Glomerular visceral epithelial cell (primary cell): ENCODE measurements around the gene TBL1X.

Experiments used
- DNase-seq: peaks from one replicate; pipeline ENCODE4 v3.0.0-alpha.2; 2016; ENCODE audit errors: extremely low spot score

TBL1X gene

DNA sequence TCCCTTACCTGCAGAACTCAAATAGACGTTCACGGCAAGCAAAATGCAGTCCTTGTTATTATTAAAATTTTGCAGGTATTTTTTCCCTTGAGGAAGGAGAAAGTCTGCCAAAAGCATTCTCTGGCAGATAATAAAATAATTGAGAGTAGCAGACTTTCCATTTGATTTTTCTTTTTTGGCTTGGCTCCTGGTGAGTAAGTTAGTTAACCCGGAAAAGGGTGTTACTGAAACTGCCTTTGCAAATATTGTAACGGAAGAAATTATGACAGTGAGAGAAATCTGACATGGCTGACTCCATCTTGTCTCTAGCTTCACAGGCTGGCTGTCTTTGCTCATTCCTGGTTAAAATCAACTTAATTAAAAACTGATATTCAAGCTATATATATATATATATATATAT is 200.3 kb downstream of the TBL1X start:
- no peak for DNase-seq

DNA sequence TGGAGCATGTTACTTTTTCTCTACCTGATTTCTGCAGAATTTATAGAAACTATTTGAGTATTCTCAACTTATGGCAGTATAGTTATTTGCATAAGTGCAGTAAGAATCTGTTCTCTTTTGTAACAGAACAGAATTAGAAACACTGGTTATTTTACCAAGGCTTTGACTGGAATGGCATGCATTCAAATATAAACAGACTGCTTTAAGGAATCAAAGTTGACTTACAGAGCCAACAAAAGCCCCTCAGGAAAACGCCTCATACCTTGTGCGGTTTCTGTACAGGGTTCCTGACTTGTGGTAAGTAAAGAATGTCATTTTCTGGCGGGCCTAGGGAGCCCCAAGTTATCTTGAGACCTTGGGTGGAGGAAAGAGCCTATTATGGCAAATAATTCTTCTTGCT is 203.7 kb downstream of the TBL1X start:
- no peak for DNase-seq

DNA sequence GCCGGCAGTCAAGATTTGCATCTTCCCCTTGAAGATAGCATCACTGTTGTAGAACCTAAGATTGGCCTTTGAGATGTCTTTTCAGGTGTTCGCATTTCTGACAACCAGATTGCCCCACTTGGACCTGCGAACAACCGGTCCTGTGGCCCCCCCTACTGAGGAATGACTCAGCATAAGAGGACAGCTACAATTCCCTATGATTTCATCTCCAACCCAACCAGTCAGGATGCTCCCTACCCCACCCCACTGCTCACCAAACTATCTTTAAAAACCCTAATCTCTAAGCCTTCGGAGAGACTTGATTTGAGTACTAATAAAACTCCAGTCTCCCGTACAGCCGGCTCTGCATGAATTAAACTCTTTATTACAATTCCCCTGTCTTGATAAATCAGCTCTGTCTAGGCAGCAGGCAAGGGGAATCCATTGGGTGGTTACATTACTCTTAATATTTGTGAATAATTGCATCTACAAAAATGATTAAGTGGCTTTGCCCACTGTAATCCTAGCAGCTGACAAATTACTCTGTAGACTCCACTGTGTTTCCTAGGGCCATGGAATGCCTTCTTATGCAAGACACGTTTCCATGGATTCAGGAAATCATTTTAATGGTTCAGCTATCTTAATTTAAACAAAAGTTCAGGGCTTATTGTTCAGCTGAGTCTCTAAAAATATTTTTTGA is 205.4 kb downstream of the TBL1X start:
- DNase-seq = no peak

GRCh38 chrX:9671998-9672397 is 207.1 kb downstream of the TBL1X start:
- no peak for DNase-seq

DNA sequence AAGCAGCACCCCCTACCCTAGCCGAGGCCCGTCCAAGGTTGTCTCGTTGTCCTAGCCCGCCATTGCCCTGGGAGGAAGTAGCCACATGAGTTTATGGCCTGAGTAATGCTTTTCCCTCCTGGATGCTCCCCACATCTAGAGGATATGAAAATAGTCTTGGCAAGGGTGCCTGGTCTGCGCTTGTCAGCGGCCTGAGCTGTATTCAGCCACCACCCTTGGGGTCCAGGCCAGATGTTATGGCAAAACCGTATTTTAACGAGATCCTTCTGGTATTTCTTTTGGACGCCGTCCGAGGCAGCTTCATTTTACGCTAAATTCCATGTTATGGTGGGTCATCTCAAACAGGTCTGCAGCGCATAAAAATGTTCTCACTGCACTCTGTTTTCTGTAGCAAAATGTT is 211.4 kb downstream of the TBL1X start:
- DNase-seq = no peak

DNA sequence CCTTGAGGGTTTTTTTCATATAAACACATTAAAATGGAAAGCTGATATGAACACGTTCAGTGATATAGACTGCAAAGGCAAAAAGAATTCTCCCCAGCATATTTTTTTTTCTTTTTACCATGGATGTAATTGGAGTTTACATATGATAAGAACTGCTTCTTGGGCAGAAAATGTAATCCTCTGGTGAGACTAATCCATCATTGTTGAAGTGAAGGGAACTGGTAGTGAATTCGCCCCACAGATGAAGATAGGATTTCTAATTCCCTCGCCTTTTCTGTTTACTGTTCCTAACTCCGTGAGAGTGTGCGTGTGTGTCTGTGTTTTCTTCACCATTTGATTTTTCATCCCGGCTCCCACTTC is 211.9 kb downstream of the TBL1X start:
- no peak for DNase-seq

DNA sequence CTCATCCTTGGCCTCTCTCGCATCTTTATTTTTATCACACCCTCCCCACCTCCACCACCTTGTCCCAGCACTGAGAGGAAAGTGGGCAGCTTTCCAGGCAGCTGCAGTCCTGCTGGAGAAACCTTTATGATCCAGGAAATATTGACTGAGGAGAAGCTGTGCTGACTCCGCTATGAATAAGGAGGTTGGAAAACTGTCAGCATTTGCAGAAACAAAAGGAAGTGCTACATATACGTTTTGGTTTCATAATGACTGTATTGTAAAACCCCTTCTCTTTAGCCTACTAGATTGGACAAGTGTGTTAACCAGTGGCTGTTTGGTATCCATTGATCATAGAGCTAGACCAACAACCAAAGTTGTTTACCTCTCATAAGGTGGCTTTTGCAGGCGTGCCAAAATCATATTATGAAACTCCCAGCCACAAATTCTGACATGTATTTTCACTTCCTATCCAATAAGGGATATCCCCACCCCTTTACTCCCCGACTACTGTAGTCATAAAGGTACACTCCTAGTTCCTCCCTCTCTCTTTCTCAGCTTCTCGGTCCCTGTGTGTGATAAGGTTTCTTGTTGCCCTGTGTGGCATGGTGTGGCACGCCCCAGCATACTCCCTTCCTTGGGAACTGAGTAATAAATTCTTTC is 212.4 kb downstream of the TBL1X start:
- DNase-seq = no peak

DNA sequence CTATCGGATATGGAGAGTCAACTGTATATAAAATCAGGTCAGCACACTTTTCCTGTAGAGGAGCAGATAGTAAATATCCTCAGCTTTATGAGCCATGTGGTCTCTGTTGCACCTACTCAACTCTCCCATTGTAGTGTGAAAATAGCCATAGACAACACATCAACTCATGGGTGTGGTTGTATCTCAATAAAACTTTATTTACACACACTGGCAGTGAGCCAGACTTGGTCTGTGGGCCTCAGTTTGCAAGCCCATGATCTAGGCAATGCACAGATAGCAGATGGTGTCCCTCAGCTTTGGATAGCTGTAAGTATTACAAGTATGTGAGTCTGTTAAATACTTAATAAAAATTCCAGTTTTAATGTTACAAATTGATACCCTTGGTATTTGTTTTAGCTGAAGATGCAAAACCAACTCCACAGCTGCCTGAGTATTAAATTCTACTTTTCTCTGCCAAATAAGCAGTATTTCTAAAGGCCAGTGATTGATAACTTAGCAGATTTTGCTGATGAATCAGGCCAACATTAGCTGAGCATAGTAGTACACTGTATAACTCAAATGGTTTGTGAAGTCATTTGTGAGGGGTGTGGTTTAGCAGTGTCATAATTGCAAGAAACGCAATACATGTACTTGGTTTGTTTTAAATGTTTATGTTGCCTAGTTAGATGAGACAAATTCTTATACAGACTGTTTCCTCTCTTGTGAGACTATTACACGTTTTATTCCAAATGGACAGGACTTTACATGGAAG is 213.5 kb downstream of the TBL1X start:
- DNase-seq = no peak

GRCh38 chrX:9681011-9681410 is 216.2 kb downstream of the TBL1X start:
- DNase-seq = peak; percentile 38

- DNase-seq = peak; percentile 70
These were observed 216.6 kb downstream of the TBL1X start for GRCh38 chrX:9681422-9681821.

- no peak for DNase-seq
These were observed 217.6 kb downstream of the TBL1X start for GRCh38 chrX:9682456-9682855.

DNA sequence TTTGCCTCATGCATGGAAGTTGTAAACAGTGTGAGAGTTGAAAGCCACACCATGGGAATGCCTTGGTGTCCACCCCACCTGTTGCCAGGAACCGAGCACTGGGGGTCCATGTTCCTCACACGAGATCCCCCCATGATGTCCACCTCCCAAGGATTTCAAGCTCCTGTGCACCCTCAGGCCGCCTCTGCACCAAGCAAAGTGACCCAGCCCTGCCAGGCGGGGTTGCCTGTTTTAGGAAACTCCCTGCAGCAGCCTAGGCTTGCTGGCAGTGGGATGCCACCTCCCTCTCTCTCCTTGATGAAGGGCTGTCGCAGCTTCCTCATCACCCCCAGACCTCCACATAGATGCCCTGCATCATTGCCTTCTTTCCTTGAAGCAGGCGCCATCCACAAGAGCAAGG is 218.0 kb downstream of the TBL1X start:
- DNase-seq = no peak

GRCh38 chrX:9683350-9683749 is 218.5 kb downstream of the TBL1X start:
- no peak for DNase-seq

DNA sequence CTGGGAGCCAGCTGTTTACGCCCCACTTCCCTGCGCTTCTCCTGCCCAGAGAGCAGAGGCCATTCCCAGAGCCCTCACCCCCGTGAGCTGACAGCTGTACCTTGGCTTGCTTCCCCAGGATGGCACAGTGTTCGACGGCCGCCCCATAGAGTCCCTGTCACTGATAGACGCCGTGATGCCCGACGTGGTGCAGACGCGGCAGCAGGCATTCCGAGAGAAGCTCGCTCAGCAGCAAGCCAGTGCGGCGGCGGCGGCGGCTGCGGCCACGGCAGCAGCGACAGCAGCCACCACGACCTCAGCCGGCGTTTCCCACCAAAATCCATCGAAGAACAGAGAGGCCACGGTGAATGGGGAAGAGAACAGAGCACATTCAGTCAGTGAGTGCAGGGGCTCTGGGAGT is 223.0 kb downstream of the TBL1X start:
- DNase-seq = no peak

DNA sequence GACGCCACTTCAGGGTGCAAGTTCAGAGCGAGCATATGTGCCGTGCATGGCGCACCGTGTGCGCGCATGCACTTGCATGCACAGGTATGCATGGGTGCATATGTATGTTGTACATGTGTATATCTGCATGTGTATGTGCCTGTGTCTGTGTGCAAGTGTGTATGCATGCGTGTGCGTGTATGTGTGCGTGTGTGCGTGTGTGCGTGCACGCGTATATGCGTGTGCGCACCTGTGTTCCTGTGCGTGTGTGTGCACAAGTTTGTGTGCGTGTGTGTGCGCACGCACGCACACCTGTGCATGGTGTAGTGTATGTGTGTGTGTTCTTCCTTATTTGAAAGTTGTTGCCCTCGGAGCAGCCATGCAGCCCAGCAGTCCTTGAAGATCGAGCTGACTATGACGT is 224.0 kb downstream of the TBL1X start:
- DNase-seq = no peak

- DNase-seq = no peak
These were observed 225.2 kb downstream of the TBL1X start for GRCh38 chrX:9690046-9690445.

DNA sequence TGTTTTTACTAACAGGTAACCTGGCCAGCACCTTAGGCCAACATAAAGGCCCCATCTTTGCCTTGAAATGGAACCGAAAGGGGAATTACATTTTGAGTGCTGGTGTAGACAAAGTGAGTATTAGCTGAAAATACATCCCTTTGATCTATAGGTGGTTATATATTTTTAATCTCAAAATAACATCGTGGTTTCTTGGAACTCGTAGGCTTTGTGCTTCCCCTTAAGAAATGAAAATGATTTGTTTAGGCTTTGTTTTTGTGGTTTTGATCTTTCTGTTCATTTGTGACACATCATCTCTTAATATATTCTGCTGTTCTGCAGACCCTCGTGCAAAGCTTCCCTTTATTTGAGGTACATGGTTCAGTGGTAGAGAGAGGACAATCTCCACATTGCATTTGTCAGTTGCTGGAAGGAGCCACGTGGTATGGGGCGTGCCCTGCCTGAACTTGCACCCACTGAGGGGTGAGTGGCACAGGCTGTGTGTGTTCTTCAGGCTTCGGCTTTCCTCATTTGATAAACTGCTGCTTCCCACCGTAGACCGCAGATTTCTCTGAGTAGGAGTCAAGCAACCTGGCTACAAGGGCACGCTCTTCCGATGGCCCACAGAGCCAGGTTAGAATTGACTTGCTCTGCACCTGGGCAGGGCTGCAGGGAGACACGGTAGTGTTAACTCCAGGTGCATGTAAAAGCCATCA is 228.6 kb downstream of the TBL1X start:
- DNase-seq = no peak

- DNase-seq = no peak
These were observed 233.7 kb downstream of the TBL1X start for GRCh38 chrX:9698576-9698975.

DNA sequence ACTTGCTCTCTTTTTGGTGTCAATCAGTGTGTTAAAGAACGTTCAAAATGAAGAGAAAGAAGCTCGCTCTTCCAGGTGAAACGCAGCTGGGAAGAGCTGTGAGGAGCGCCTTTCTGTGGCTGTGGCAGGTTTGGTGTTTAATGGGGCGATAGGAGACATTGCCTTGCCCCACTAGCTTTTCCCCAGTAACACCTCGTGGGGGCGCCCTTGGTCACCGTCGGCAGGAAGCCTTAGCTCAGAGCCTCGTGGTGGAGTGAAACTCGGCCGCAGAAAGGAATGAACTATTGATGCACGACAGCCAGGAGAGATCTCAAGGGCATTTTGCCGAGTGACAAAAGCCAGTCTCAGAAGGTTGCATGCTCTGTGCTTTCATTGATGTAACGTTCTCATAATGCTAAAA is 235.7 kb downstream of the TBL1X start:
- DNase-seq = no peak

- no peak for DNase-seq
These were observed 236.9 kb downstream of the TBL1X start for GRCh38 chrX:9701790-9702189.

DNA sequence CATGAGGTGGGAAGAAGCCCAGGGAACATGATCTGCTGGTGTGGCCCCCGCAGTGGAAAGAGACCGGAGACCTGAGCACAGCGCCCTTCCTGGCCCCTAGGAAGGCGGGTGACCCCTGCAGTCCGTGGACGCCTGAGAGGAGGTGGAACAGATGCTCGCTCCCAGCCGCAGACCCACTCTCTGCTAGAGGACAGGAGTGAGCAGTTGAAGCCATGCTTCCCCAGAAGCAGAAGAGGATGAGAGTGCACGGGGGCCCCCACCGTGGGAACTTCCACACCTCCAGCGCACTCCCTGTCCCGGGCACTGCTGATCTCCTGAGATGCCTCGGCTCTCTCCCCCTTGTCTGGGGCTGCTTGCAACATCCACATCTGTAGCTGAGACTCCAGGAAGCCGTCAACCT is 238.5 kb downstream of the TBL1X start:
- DNase-seq = no peak

DNA sequence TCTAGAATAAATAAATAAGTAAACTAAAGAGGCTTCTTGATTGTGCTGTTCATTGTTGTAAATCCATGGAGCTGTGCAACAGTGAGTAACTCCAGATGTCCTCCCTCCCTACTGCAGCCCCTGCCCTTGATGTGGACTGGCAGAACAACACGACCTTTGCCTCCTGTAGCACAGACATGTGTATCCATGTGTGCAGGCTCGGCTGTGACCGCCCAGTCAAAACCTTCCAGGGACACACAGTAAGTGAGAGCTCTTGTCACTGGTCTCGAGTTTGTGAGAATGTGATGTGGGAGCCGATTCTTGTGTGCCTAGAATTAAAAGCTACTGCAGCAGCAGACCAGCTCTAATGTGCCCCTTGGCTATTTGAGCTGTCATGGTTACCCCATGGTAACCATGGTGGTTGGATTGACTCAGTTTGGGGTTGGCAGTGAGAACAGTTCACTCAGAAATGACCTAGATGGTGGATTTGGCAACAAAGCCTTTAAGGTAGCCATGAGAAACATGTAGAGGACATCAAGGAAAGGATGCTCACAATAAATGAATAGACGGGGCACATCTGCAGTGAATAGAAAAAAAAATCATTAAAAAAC is 240.1 kb downstream of the TBL1X start:
- DNase-seq = no peak
